CD4-positive, alpha-beta T cell treated with Interleukin-6 at 100 ng/mL for 8 hours (primary cell): ENCODE results near the gene HOXA3.

Experiments used
- DNase-seq: peaks from one replicate; pipeline ENCODE4 v3.0.0-alpha.2; 2020; ENCODE audit warnings: mixed read lengths, low spot score

The HOXA3 gene

GRCh38 chr7:27128776-27129728, 23.3 kb downstream of the HOXA3 start:
- DNase-seq = no peak

- DNase-seq = no peak
Measured at GRCh38 chr7:27128034-27128433, 24.3 kb downstream of the HOXA3 start.

- DNase-seq = no peak
Measured at GRCh38 chr7:27126596-27127327, 25.6 kb downstream of the HOXA3 start.

GRCh38 chr7:27125986-27126394, 26.4 kb downstream of the HOXA3 start:
- no peak for DNase-seq

GRCh38 chr7:27124902-27125689, 27.3 kb downstream of the HOXA3 start:
- DNase-seq = no peak

- DNase-seq = no peak
Measured at GRCh38 chr7:27124096-27124901, 28.1 kb downstream of the HOXA3 start.

- DNase-seq = no peak
Measured at GRCh38 chr7:27123477-27124053, 28.8 kb downstream of the HOXA3 start.

- DNase-seq = no peak
Measured at GRCh38 chr7:27123007-27123476, 29.3 kb downstream of the HOXA3 start.

- DNase-seq = no peak
Measured at GRCh38 chr7:27122077-27122910, 30.1 kb downstream of the HOXA3 start.

- no peak for DNase-seq
Measured at GRCh38 chr7:27121684-27122076, 30.7 kb downstream of the HOXA3 start.

- no peak for DNase-seq
Measured at GRCh38 chr7:27119412-27119911, 32.9 kb downstream of the HOXA3 start.

- no peak for DNase-seq
Measured at GRCh38 chr7:27118580-27118979, 33.8 kb downstream of the HOXA3 start.

GRCh38 chr7:27117887-27118491, 34.4 kb downstream of the HOXA3 start:
- no peak for DNase-seq

- no peak for DNase-seq
Measured at GRCh38 chr7:27116962-27117886, 35.2 kb downstream of the HOXA3 start.

- DNase-seq = no peak
Measured at GRCh38 chr7:27116031-27116961, 36.1 kb downstream of the HOXA3 start.

GRCh38 chr7:27115221-27116026, 37.0 kb downstream of the HOXA3 start:
- no peak for DNase-seq
